ENCODE measurements around the gene INPP5D.

The INPP5D gene

GRCh38 chr2:233250985-233251305 lies 190.8 kb downstream of the INPP5D start:
- DNase-seq, result no peak

- peak; percentile 95 to 96 for DNase-seq
These were observed 191.4 kb downstream of the INPP5D start, which contains the start of gene ATG16L1 for GRCh38 chr2:233251306-233252116. Gene ATG16L1, plus strand, starts transcription at chr2:233251673. Its CDS starts 155 bp downstream, at chr2:233251828.

GRCh38 chr2:233252227-233252626 lies 192.1 kb downstream of the INPP5D start:
- DNase-seq, result no peak

DNA sequence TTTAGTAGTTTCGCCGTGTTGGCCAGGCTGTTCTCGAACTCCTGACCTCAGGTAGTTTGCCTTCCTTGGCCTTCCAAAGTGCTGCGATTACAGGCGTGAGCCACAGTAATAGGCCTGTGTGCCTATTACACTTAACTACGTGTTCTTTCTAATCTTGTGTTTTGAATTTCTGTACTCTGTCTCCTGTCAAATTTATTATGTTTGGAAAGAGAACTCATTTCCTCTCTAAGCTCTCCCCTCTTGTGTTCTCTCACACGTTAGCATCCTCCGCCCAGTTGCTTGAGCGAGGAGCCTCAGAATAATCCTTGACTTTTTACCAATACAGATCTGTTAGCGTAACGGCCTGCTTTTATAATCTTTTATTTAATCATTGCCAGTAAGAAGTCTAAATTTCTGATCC lies 195.0 kb downstream of the INPP5D start:
- no peak for DNase-seq

GRCh38 chr2:233256048-233256447 lies 195.9 kb downstream of the INPP5D start:
- DNase-seq, result no peak

Measured in CD4-positive, alpha-beta T cell treated with Interferon alpha-2 for 1 hour (primary cell).